Gastrocnemius medialis (tissue), 4 donors: Measurements from ENCODE around the gene VPS36.
"Not testable (repeated sequence)": the region's sequence is repeated elsewhere in the genome, so short reads cannot be mapped to it uniquely, and the experiment has no call there.

ENCODE experiments used
- POLR2A ChIP-seq, 2 donors: fragments of 450-650 bp; IDR thresholded peaks; one replicate each; pipeline ENCODE4 v1.6.1; 2017; ENCODE audit warnings: antibody characterized with exemption in 2 of 2, mild to moderate bottlenecking in 2 of 2, moderate library complexity in 2 of 2
- TF ChIP-seq, protein P1 (sequence below), 5 experiments: fragments of 450-650 bp in 3 of 5; fragments of 200-600 bp in 2 of 5; sonication (generic) in 2 of 5; IDR thresholded peaks in 4 of 5; conservative IDR thresholded peaks in 1 of 5; 1 replicate in 4 of 5; 2 replicates in 1 of 5; pipeline ENCODE4 v1.5.1; 2016 to 2019; ENCODE audit warnings: antibody characterized with exemption in 5 of 5, mild to moderate bottlenecking in 3 of 5, moderate library complexity in 3 of 5

DNA sequence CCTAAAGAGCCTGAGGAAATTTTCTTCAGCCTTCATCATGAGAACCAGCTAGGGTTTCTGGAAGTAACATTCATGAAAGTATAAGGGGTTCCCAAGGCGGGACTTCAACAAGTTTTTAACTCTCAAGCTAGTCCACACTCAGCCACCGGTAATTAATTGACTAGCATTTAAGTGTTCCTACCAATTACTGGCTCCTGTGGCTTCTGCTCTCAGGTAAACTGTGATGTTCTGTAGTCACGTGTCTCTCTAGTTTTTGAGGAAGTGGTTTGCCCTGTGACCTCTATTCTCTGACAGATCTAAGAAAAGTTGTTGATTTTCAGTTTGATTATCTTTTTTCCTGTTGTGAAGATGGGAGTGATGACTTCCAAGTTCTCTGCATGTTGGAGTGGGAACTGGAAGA lies 47.5 kb upstream of the VPS36 start:
- TF ChIP-seq, protein P1, sequence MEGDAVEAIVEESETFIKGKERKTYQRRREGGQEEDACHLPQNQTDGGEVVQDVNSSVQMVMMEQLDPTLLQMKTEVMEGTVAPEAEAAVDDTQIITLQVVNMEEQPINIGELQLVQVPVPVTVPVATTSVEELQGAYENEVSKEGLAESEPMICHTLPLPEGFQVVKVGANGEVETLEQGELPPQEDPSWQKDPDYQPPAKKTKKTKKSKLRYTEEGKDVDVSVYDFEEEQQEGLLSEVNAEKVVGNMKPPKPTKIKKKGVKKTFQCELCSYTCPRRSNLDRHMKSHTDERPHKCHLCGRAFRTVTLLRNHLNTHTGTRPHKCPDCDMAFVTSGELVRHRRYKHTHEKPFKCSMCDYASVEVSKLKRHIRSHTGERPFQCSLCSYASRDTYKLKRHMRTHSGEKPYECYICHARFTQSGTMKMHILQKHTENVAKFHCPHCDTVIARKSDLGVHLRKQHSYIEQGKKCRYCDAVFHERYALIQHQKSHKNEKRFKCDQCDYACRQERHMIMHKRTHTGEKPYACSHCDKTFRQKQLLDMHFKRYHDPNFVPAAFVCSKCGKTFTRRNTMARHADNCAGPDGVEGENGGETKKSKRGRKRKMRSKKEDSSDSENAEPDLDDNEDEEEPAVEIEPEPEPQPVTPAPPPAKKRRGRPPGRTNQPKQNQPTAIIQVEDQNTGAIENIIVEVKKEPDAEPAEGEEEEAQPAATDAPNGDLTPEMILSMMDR (IDR thresholded peaks at IDR 0.05 in 4 of 5, conservative IDR thresholded peaks at IDR 0.05 in 1 of 5): not testable (repeated sequence)
- not testable (repeated sequence) for TF ChIP-seq POLR2A (IDR thresholded peaks at IDR 0.05)
